GM12872 (cell line): Measurements from ENCODE around the gene GRIP1.

Experiments
- TF ChIP-seq, protein P1 (sequence below): IDR thresholded peaks from 3 replicates; pipeline ENCODE4 v1.5.1; 2011; ENCODE audit warnings: low read depth, mild to moderate bottlenecking, low read length, moderate library complexity; ENCODE audit not compliant: insufficient read depth

GRIP1 gene, protein sequence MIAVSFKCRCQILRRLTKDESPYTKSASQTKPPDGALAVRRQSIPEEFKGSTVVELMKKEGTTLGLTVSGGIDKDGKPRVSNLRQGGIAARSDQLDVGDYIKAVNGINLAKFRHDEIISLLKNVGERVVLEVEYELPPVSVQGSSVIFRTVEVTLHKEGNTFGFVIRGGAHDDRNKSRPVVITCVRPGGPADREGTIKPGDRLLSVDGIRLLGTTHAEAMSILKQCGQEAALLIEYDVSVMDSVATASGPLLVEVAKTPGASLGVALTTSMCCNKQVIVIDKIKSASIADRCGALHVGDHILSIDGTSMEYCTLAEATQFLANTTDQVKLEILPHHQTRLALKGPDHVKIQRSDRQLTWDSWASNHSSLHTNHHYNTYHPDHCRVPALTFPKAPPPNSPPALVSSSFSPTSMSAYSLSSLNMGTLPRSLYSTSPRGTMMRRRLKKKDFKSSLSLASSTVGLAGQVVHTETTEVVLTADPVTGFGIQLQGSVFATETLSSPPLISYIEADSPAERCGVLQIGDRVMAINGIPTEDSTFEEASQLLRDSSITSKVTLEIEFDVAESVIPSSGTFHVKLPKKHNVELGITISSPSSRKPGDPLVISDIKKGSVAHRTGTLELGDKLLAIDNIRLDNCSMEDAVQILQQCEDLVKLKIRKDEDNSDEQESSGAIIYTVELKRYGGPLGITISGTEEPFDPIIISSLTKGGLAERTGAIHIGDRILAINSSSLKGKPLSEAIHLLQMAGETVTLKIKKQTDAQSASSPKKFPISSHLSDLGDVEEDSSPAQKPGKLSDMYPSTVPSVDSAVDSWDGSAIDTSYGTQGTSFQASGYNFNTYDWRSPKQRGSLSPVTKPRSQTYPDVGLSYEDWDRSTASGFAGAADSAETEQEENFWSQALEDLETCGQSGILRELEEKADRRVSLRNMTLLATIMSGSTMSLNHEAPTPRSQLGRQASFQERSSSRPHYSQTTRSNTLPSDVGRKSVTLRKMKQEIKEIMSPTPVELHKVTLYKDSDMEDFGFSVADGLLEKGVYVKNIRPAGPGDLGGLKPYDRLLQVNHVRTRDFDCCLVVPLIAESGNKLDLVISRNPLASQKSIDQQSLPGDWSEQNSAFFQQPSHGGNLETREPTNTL

DNA sequence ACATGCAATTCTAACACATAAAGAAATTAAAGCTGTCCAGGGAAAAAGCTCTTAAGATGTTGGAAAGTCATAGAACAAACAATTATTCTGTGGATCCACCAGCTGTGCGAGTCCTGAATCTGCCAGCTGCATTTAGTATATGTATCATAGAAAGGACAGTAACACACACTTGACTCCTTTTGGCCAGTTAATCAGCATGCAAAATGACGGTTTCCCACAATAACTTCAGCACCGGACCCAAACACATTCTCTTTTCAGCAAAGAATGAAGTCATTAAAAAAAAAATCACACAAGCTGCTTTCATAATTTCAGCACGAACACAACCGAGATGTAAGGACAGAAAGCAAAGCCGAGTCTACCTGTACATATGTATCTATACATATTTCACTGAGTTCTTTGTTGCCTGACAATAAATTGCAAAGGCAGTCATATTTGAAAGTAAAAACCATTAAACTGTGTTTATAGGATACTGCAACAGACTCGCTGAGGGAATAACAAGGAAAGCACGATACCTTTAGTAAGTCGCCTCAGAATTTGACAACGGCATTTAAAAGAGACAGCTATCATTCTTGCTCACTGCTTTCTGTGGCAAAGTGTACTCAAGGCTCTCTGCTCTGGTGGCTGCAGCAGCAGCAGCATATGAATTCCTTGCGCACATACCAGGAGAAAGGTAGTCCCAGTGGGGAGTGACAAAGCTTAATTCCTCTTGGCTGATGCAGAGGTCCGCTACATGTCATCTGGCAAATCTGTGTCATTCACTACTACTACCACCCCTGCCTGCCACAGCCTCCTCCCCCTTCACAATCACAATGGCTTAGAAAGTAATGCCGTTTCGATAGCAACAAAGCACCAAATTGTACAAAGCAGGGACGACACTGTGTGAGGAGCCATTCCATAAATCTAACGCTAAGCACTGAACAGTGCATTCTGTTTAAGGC is at the start of gene GRIP1:
TSS of gene GRIP1 (minus strand) at position 739 of the 938 bp plus-strand sequence. CDS start at position 567, 172 bp downstream.
- TF ChIP-seq, protein P1, sequence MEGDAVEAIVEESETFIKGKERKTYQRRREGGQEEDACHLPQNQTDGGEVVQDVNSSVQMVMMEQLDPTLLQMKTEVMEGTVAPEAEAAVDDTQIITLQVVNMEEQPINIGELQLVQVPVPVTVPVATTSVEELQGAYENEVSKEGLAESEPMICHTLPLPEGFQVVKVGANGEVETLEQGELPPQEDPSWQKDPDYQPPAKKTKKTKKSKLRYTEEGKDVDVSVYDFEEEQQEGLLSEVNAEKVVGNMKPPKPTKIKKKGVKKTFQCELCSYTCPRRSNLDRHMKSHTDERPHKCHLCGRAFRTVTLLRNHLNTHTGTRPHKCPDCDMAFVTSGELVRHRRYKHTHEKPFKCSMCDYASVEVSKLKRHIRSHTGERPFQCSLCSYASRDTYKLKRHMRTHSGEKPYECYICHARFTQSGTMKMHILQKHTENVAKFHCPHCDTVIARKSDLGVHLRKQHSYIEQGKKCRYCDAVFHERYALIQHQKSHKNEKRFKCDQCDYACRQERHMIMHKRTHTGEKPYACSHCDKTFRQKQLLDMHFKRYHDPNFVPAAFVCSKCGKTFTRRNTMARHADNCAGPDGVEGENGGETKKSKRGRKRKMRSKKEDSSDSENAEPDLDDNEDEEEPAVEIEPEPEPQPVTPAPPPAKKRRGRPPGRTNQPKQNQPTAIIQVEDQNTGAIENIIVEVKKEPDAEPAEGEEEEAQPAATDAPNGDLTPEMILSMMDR = no peak

DNA sequence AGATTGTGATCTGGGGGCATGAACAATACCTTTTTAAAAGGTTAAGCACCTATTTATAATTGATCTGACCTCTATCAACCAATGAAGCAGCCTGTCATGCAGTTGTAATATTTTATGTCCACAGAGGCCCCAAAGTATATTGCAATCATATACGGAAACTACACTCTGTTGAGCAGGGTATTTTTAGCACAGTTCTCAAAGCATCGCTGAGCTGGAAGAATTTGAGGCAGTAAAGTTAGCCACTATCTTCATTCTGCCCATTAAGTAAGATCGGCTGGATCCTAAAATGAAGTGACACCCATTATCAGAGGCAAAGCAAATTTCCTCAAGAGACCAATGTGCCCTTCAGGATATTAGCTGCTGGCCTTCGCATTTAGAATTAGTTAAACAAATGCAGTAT is 47.7 kb upstream of the GRIP1 start:
- TF ChIP-seq, protein P1 = no peak

DNA sequence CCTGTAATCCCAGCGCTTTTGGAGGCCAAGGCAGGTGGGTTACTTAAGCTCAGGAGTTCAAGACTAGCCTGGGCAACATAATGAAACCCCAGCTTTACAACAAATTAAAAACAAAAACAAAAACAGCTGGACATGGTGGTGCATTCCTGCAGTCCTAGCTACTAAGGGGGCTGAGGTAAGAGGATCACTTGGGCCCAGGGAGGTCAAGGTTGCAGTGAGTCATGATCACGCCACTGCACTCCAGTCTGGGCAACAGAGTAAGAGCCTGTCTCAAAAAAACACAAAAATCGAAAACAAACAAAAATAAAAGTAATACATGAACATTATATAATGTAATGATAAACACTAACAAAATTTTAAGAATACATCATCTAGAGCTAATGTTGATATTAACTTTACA is 46.2 kb upstream of the GRIP1 start:
- TF ChIP-seq, protein P1 = no peak

DNA sequence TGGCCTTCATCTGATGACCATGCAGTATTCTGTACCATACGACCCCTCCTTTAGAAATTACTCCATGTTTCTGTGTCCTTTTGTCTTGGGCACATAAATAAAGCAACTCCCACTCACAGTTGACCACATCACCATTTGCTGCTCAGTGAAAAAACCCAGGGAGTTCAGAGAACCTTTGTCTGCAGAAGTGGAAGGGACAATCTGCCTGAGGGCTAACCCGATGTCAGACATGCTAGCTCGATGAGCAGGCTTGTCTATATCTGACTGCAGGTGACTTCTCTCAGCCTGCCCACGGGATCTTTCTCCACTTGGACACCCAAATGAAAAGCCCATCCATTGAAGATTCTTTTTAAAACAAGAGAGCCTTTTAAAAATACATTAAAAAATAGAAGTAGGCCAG is 45.7 kb upstream of the GRIP1 start:
- TF ChIP-seq, protein P1 = no peak

DNA sequence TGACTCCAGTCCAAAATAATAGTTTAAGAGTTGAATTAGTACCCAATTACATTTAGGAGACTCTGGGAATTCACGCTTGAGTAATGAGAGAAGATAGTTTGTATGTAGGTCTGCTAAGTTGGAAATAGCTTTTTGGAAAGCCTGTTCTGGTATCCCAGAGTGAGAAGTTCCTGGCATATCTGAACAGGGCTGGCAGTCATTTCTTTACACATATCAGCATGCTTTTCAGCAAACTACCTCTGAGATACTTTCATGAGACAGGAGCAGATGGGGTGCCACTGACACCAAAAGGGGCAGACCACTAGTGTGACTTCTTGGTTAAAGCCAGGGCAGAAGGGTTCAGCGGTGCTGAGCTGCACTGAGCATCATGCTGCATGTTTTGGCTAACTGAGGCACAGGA is 45.1 kb upstream of the GRIP1 start:
- TF ChIP-seq, protein P1 = no peak

DNA sequence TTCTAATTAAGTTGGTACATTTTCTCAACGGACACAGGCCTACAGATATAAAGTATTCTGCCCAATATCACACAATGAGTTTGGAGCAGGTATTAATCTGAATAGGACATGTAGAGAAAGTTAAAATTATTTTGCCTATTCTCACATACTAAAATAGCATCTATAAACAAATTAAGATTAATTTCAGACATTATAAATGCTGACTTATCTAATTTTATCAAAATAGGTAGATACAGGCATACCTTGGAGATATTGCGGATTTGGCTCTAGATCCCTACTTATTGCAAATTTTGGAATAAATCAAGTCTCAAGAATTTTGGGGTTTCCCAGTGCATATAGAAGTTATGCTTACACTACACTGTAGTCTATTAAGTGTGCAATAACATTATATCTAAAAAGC is 41.0 kb upstream of the GRIP1 start:
- TF ChIP-seq, protein P1 = no peak
